ENCODE data around the gene ZMYND8. TPM values are rescaled to one million over a fixed set of nuclear protein-coding genes. Genes with fewer than 3 reads are reported as not detected.
"Not testable (repeated sequence)": the region's sequence is repeated elsewhere in the genome, so short reads cannot be mapped to it uniquely, and the experiment has no call there.

ZMYND8 gene
- total RNA-seq, 1 donor from 2014 or later: 19.9 TPM

GRCh38 chr20:47246061-47246777 is 110.3 kb downstream of the ZMYND8 start:
- DNase-seq (ENCODE audit: low read depth, low spot score): no peak

GRCh38 chr20:47245166-47245565 is 111.3 kb downstream of the ZMYND8 start:
- not testable (repeated sequence) for DNase-seq (ENCODE audit: low read depth, low spot score)

- no peak for DNase-seq (ENCODE audit: low read depth, low spot score)
These were observed 112.0 kb downstream of the ZMYND8 start for GRCh38 chr20:47244451-47244850.

GRCh38 chr20:47243532-47244305 is 112.8 kb downstream of the ZMYND8 start:
- DNase-seq (ENCODE audit: low read depth, low spot score): no peak

GRCh38 chr20:47243003-47243402 is 113.5 kb downstream of the ZMYND8 start:
- DNase-seq (ENCODE audit: low read depth, low spot score): no peak

GRCh38 chr20:47241345-47241781 is 115.1 kb downstream of the ZMYND8 start:
- no peak for DNase-seq (ENCODE audit: low read depth, low spot score)

GRCh38 chr20:47240096-47240495 is 116.4 kb downstream of the ZMYND8 start:
- not testable (repeated sequence) for DNase-seq (ENCODE audit: low read depth, low spot score)

GRCh38 chr20:47239719-47240067 is 116.8 kb downstream of the ZMYND8 start:
- DNase-seq (ENCODE audit: low read depth, low spot score): no peak

- no peak for DNase-seq (ENCODE audit: low read depth, low spot score)
These were observed 117.5 kb downstream of the ZMYND8 start for GRCh38 chr20:47238780-47239718.

- no peak for DNase-seq (ENCODE audit: low read depth, low spot score)
These were observed 118.8 kb downstream of the ZMYND8 start for GRCh38 chr20:47237715-47238114.

- DNase-seq (ENCODE audit: low read depth, low spot score): no peak
These were observed 119.9 kb downstream of the ZMYND8 start for GRCh38 chr20:47236639-47236900.

- DNase-seq (ENCODE audit: low read depth, low spot score): no peak
These were observed 120.5 kb downstream of the ZMYND8 start for GRCh38 chr20:47235853-47236638.

- no peak for DNase-seq (ENCODE audit: low read depth, low spot score)
These were observed 121.4 kb downstream of the ZMYND8 start for GRCh38 chr20:47235111-47235510.

- DNase-seq (ENCODE audit: low read depth, low spot score): no peak
These were observed 122.9 kb downstream of the ZMYND8 start for GRCh38 chr20:47233333-47234188.

- no peak for DNase-seq (ENCODE audit: low read depth, low spot score)
These were observed 124.0 kb downstream of the ZMYND8 start for GRCh38 chr20:47232518-47232917.

GRCh38 chr20:47231382-47232039 is 125.0 kb downstream of the ZMYND8 start:
- DNase-seq (ENCODE audit: low read depth, low spot score): no peak

GRCh38 chr20:47230811-47231256 is 125.7 kb downstream of the ZMYND8 start:
- DNase-seq (ENCODE audit: low read depth, low spot score): no peak

- DNase-seq (ENCODE audit: low read depth, low spot score): no peak
These were observed 127.8 kb downstream of the ZMYND8 start for GRCh38 chr20:47228654-47229053.

GRCh38 chr20:47227576-47227975 is 128.9 kb downstream of the ZMYND8 start:
- no peak for DNase-seq (ENCODE audit: low read depth, low spot score)

GRCh38 chr20:47227119-47227518 is 129.4 kb downstream of the ZMYND8 start:
- no peak for DNase-seq (ENCODE audit: low read depth, low spot score)
